NOMO-1 treated with dmso at 0.1 percent for 144 hours (cell line): ENCODE data around the gene GAPT.

Experiments used
- DNase-seq: peaks from one replicate; lab custom pipeline; 2025; ENCODE audit not compliant: unreplicated experiment; lab: John Stamatoyannopoulos, UW

Gene GAPT

DNA sequence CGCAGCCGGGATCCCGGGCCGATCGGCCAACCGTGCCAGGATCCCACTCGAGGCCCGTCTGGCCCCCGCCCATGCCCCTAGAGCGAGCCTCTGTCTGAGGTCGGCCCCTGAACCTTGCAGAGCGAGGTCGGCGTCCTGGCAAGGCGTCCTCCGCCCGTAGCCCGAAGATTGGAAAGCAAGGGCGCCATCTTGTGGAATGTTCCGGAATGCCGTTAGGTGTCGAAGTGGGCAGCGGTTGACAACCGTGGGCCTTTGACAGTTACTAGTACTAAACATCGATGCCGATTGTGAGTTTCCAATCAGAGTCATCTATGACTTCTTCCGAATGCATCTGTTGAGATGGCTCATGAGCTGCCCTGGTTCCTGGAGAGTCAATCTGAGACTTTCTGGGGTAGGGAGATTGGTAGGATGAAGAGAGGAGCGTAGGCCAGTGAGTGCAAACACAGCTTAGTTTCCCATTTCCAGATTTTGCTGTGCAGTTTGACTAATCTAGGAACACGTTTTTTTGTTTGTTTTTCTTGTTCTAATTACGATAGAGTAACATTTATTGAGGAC, 30.4 kb upstream of the GAPT start:
- DNase-seq: peak; percentile 82

- peak; percentile 87 for DNase-seq
Measured at GRCh38 chr5:58462154-58462553, 29.1 kb upstream of the GAPT start.

DNA sequence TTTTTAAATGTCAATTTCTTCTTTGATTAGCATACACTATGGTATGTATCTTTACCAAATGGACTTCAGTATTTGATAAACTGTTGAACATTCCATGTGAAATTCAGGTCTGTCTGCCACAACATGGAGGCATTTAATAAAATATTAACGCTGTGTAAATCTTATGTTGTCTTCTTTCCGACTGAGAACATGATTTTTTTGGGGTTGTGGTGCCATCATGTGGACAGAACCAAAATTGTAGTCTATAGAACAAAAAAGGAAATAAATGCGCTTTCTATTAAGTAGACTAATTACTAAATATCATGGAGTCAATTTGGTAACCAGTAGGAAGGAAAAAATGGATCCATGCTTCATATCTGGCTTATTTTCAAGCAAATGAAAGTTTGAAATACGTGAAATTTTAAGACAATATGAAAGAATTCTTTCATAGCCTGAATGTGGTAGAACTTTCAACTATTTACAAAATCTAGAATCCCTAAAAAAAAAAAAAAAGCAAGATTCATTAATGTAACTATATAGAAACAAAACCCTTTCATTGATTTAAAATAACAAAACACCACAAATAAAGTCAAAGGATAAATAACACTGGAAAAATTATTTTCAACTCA, 28.5 kb upstream of the GAPT start:
- DNase-seq: peak; percentile 36

GRCh38 chr5:58466939-58467338, 24.3 kb upstream of the GAPT start:
- peak; percentile 83 for DNase-seq

- peak; percentile 28 for DNase-seq
Measured at GRCh38 chr5:58469896-58470295, 21.3 kb upstream of the GAPT start.

DNA sequence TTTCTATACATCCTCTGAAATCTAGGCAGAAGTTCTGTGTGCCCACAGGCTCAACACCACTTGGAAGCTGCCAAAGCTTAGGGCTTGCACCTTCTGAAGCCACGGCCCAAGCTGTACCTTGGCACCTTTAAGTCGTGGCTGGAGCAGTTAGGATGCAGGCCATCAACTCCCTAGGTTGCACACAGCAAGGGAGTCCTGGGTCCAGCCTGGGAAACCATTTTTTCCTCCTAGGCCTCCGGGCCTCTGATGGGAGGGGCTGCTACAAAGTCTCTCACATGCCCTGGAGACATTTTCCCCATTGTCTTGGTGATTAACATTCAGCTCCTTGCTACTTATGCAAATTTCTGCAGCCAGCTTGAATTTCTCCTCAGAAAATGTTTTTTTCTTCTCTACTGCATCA, 15.8 kb upstream of the GAPT start:
- no peak for DNase-seq

GRCh38 chr5:58477760-58478376, 13.4 kb upstream of the GAPT start:
- DNase-seq: no peak

GRCh38 chr5:58481066-58481676, 10.1 kb upstream of the GAPT start:
- DNase-seq: no peak

DNA sequence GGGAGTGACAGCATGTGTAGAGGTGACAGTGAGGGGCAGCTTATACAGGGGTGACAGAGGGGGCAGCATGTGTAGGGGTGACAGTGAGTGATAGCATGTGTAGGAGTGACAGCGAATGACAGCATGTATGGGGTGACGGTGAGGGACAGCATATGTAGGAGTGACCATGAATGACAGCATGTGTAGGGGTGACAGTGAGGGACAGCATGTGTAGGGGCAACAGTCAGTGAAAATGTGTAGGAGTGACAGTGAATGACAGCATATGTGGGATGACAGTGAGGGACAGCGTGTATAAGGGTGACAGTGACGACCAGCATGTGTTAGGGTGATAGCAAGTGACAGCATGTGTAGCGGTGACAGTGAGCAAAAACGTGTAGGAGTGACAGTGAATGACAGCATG, 9.4 kb upstream of the GAPT start:
- no peak for DNase-seq

DNA sequence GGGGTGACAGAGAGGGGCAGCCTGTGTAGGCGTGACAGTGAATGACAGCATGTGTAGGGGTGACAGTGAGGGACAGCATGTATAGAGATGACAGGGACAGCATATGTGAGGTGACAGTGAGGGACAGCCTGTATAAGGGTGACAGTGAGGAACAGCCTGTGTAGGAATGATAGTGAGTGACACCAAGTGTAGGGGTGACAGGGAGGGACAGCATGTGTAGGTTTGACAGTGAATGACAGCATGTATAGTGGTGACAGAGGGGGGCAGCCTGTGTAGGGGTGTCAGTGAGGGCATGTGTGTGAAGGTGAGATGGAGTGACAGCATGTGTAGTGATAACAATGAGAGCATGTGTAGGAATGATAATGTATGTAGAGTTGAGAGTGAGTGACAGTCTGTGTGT, 8.7 kb upstream of the GAPT start:
- DNase-seq: no peak

GRCh38 chr5:58484505-58484904, 6.7 kb upstream of the GAPT start:
- DNase-seq: peak; percentile 51

DNA sequence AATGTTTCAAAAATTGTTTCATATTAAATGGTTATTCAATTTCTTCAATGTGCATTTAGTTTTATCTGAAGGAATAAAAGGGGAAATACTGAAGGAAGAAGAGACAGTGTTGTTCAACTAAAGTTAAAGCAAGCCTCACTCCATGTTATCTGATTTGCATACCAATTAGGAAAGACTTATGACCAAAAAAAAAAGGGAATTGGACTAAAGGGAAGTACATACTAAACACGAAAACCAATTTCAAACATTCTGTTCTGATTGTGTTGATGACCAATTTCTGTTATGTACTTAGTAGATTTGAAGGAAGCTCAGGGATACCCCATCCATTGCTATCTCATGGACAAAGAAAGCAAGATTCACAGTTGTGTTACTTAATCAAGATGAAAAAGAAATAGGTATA, 4.9 kb upstream of the GAPT start:
- no peak for DNase-seq

GRCh38 chr5:58490402-58491050, 709 bp upstream of the GAPT start:
- DNase-seq: peak; percentile 36

- DNase-seq: no peak
Measured at GRCh38 chr5:58493141-58493540, 1.9 kb downstream of the GAPT start.

- no peak for DNase-seq
Measured at GRCh38 chr5:58496488-58496887, 5.3 kb downstream of the GAPT start.

DNA sequence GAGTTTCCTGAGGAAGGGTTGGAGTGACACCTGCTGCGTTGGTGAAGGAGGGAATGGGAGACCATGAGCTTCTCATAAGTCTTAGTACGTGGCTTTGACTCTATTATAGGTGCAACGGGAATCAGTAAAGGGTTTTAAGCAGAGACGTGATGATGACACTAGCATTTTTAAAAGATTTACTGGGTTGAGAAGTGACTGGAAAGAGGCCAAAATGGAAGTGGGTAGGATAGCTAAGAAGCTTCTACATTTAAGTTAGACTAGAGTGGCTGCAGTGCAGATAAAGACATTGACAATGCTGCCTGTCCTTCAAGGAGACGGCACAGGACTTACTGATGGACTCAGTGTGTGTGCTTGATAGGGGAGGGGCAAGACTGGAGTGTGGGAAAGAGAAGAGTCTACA, 6.2 kb downstream of the GAPT start:
- no peak for DNase-seq

GRCh38 chr5:58497921-58498320, 6.7 kb downstream of the GAPT start:
- no peak for DNase-seq

- no peak for DNase-seq
Measured at GRCh38 chr5:58498340-58498942, 7.2 kb downstream of the GAPT start.

DNA sequence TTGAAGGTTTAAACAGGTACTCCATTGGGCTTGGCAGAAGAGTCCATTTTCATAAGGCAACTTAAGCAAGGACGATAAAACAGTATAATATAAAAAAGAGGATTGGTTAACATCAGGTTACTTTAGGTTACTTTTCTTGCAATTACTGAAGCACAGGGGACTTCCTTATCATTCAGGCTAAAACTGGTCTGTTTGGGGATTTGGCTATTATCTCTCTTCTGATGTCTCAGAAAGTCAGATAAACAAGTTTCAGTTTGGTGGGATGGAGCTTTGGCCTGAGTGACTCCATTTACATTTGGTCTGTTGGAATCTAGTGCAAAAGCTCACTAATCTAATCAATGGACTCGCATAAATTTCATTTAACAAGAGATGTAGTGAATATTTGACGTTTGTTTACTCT, 8.0 kb downstream of the GAPT start:
- DNase-seq: no peak

DNA sequence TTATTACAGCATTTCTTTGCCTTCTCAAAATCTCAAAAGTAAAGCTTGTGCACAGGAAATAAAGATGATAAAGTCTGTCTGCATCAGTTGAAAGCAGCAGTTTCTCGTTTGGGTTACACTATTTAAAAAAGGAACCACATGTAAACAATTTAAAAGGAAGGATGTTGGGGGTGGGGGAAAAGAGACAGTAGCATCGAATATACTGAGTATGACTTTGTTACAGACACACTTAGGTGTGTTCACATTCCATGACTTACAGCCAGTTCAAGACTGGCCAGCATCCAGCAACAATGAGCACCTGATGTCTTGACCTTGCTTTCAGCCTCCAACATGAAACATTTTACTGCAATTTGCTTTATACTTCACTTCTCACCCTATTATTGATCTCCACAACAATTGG, 8.7 kb downstream of the GAPT start:
- no peak for DNase-seq

DNA sequence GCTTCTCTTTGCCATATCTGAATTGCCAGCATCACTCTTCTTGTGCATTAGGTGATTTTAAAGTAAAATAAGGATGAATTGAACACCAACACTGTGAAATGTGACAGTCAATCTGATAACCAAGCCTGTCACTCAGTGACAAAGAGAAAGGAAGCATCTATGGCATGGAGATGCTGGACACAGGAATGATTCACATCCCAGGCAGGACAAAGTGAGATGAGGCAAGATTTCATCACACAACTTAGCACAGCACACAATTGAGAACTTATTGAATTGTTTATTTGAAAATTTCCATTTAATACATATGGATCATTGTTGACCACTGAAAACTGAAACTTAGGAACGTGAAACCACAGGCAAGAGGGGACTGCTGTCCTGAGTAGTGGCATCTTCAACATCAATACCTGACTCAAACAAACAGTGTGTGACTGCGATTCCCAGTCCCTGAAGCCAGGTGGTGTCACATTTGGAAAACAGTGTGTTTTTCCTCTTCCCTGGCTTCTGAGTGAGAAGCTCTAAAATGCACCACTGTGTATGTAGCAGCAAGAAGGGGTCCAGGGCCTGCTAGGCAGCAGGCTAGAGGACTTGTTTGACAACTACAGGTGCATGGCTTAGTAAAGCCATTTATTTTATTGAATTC, 10.7 kb downstream of the GAPT start:
- no peak for DNase-seq
